Smooth muscle cell (in vitro differentiated cells): Measurements from ENCODE around the gene ALG5. TPM values are rescaled to one million over a fixed set of nuclear protein-coding genes. Genes with fewer than 3 reads are reported as not detected.

ENCODE experiments used
- DNase-seq: peaks from one replicate; lab custom pipeline; 2025; ENCODE audit not compliant: unreplicated experiment; lab: John Stamatoyannopoulos, UW
- H2AFZ ChIP-seq: fragments of 200-600 bp; sonication (generic); 2 replicates; pipeline ENCODE4 v1.6.0; 2016; ENCODE audit warnings: antibody characterized with exemption, low read depth, mild to moderate bottlenecking
- H3F3A ChIP-seq: fragments of 200-600 bp; sonication (generic); 2 replicates; pipeline ENCODE4 v1.6.0; 2017; ENCODE audit warnings: antibody characterized with exemption, low read depth
- H3K27ac ChIP-seq: fragments of 200-600 bp; sonication (generic); 2 replicates; pipeline ENCODE4 v1.5.1; 2016; ENCODE audit warnings: low read depth, mild to moderate bottlenecking
- H3K27me3 ChIP-seq: fragments of 200-600 bp; sonication (generic); 2 replicates; pipeline ENCODE4 v1.6.1; 2016; ENCODE audit warnings: low read depth, mild to moderate bottlenecking
- H3K36me3 ChIP-seq: fragments of 200-600 bp; sonication (generic); 2 replicates; pipeline ENCODE4 v1.5.1; 2016; ENCODE audit warnings: low read depth
- H3K4me1 ChIP-seq: fragments of 200-600 bp; sonication (generic); 2 replicates; pipeline ENCODE4 v1.5.1; 2016; ENCODE audit warnings: low read depth
- H3K4me2 ChIP-seq: fragments of 200-600 bp; sonication (generic); 2 replicates; pipeline ENCODE4 v1.6.0; 2016; ENCODE audit warnings: mild to moderate bottlenecking
- H3K4me3 ChIP-seq: fragments of 200-600 bp; sonication (generic); 2 replicates; pipeline ENCODE4 v1.5.1; 2016; ENCODE audit warnings: mild to moderate bottlenecking
- H3K79me2 ChIP-seq: fragments of 200-600 bp; sonication (generic); 2 replicates; pipeline ENCODE4 v1.6.0; 2016; ENCODE audit warnings: low read depth, mild to moderate bottlenecking
- H3K9ac ChIP-seq: fragments of 200-600 bp; sonication (generic); 2 replicates; pipeline ENCODE4 v1.6.0; 2016; ENCODE audit warnings: low read depth
- H3K9me3 ChIP-seq: fragments of 200-600 bp; sonication (generic); replicated peaks from 2 replicates; pipeline ENCODE4 v1.5.1; 2016; ENCODE audit warnings: low read depth
- H4K20me1 ChIP-seq: fragments of 200-600 bp; sonication (generic); 2 replicates; pipeline ENCODE4 v1.6.0; 2016; ENCODE audit warnings: low read depth
- CTCF ChIP-seq: fragments of 200-600 bp; sonication (generic); IDR thresholded peaks from 2 replicates; pipeline ENCODE4 v1.5.1; 2017; ENCODE audit warnings: borderline replicate concordance, mild to moderate bottlenecking, antibody characterized with exemption; ENCODE audit not compliant: insufficient read depth, poor library complexity, severe bottlenecking
- WGBS: methylation state at CpG from one replicate; pipeline ENCODE4 v1.1.7; 2016; ENCODE audit warnings: low lambda C conversion rate; 5-methylcytosine and 5-hydroxymethylcytosine counted together
- polyA plus RNA-seq: library from polyadenylated mRNA; unstranded; fragments of >200 nt; fragmentation: Nextera tagmentation; extraction: Ambion mirVana; gene quantifications from 2 replicates; pipeline ENCODE4 v1.2.1, GENCODE V29; 2016
- total RNA-seq: library from RNA; depleted of rRNA; stranded (reverse); fragments of >200 nt; gene quantifications from 2 replicates; pipeline ENCODE4 v1.2.3, GENCODE V29; 2014

ALG5 gene
- total and polyA plus RNA-seq, 2 experiments from 2014 or later = 68.1 to 68.5 TPM

GRCh38 chr13:37027639-37028038, 28.5 kb upstream of the ALG5 start:
- H3K4me2 ChIP-seq = no peak overlapping the region
- H2AFZ ChIP-seq = no peak overlapping the region
- H3K4me3 ChIP-seq = no peak overlapping the region
- H3K36me3 ChIP-seq = peaks cover 34% of the 10 kb centered on the region
- no peak overlapping the region for H3K27ac ChIP-seq
- no peaks in the 10 kb centered on the region for H3K27me3 ChIP-seq
- H4K20me1 ChIP-seq = peaks cover 10% of the 10 kb centered on the region
- no peak for DNase-seq
- whole genome bisulfite sequencing = 96% methylated on average over 2 of the region's 2 CpGs
- H3K9me3 ChIP-seq = no peaks in the 10 kb centered on the region
- H3F3A ChIP-seq = no peaks in the 10 kb centered on the region
- no peak for TF ChIP-seq CTCF
- no peaks in the 10 kb centered on the region for H3K4me1 ChIP-seq
- H3K79me2 ChIP-seq = no peaks in the 10 kb centered on the region
- no peak overlapping the region for H3K9ac ChIP-seq

GRCh38 chr13:37026771-37027170, 27.6 kb upstream of the ALG5 start:
- Histone ChIP-seq H3K9ac (no peak overlapping the region), H3K79me2 (no peaks in the 10 kb centered on the region), H3F3A (no peaks in the 10 kb centered on the region), H3K27me3 (no peaks in the 10 kb centered on the region), H3K27ac (no peak overlapping the region), H3K4me3 (no peak overlapping the region), H2AFZ (no peak overlapping the region), H3K4me2 (no peak overlapping the region), H3K9me3 (no peaks in the 10 kb centered on the region), H3K36me3 (peaks cover 31% of the 10 kb centered on the region), H4K20me1 (peaks cover 13% of the 10 kb centered on the region), H3K4me1 (no peaks in the 10 kb centered on the region)
- no peak for DNase-seq
- TF ChIP-seq CTCF = no peak
- WGBS = 100% methylated on average over 1 of the region's 1 CpG

GRCh38 chr13:37023871-37024270, 24.7 kb upstream of the ALG5 start:
- no peak for DNase-seq
- H3K79me2 ChIP-seq = no peaks in the 10 kb centered on the region
- H3F3A ChIP-seq = no peaks in the 10 kb centered on the region
- no peaks in the 10 kb centered on the region for H3K4me1 ChIP-seq
- TF ChIP-seq CTCF = no peak
- H3K27me3 ChIP-seq = no peaks in the 10 kb centered on the region
- peaks cover 41% of the 10 kb centered on the region for H3K36me3 ChIP-seq
- H3K9me3 ChIP-seq = no peaks in the 10 kb centered on the region
- no peak overlapping the region for H2AFZ ChIP-seq
- peak overlapping the region; percentile 18 for H3K27ac ChIP-seq
- peaks cover 19% of the 10 kb centered on the region for H4K20me1 ChIP-seq
- 55% methylated on average over 1 of the region's 1 CpG for WGBS
- H3K9ac ChIP-seq = no peak overlapping the region
- H3K4me2 ChIP-seq = no peak overlapping the region
- H3K4me3 ChIP-seq = no peak overlapping the region

- TF ChIP-seq CTCF = no peak
- H3K79me2 ChIP-seq = no peaks in the 10 kb centered on the region
- peaks cover 16% of the 10 kb centered on the region for H3F3A ChIP-seq
- 75% methylated on average over 1 of the region's 1 CpG for WGBS
- H4K20me1 ChIP-seq = peaks cover 4% of the 10 kb centered on the region
- H3K27me3 ChIP-seq = no peaks in the 10 kb centered on the region
- no peak overlapping the region for H2AFZ ChIP-seq
- H3K27ac ChIP-seq = peak overlapping the region; percentile 13
- no peak overlapping the region for H3K9ac ChIP-seq
- no peak for DNase-seq
- H3K4me3 ChIP-seq = no peak overlapping the region
- no peak overlapping the region for H3K4me2 ChIP-seq
- H3K36me3 ChIP-seq = peaks cover 34% of the 10 kb centered on the region
- H3K9me3 ChIP-seq = no peaks in the 10 kb centered on the region
- H3K4me1 ChIP-seq = no peaks in the 10 kb centered on the region
Measured at GRCh38 chr13:37014609-37015008, 15.5 kb upstream of the ALG5 start.
